Measurements from ENCODE around the gene ASPA.

DNA sequence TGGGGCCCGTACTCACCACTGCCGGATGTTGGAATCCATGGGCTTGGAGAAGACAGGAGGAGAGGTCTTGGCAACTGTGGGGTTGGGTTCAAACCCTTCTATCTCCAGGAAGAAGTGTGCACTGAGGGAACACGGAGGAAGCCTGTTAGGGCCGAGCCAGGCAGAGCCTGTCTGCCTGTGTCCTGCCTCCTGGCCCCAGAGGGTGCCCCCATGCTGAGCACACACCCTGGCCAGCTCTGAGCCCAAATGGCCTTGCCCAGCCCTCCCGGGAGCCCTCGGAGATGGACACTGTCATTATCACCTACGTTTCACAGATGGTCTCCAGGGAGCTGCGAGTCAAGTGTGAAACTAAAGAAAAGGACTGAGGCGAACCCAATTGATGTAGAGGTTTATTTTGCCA is 69.4 kb downstream of the ASPA start:
- TF ChIP-seq, protein P1, sequence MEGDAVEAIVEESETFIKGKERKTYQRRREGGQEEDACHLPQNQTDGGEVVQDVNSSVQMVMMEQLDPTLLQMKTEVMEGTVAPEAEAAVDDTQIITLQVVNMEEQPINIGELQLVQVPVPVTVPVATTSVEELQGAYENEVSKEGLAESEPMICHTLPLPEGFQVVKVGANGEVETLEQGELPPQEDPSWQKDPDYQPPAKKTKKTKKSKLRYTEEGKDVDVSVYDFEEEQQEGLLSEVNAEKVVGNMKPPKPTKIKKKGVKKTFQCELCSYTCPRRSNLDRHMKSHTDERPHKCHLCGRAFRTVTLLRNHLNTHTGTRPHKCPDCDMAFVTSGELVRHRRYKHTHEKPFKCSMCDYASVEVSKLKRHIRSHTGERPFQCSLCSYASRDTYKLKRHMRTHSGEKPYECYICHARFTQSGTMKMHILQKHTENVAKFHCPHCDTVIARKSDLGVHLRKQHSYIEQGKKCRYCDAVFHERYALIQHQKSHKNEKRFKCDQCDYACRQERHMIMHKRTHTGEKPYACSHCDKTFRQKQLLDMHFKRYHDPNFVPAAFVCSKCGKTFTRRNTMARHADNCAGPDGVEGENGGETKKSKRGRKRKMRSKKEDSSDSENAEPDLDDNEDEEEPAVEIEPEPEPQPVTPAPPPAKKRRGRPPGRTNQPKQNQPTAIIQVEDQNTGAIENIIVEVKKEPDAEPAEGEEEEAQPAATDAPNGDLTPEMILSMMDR (IDR thresholded peaks at IDR 0.05), result no peak
- TF ChIP-seq RAD21 (IDR thresholded peaks at IDR 0.05; ENCODE audit: low read length), result no peak
- TF ChIP-seq, protein P2, sequence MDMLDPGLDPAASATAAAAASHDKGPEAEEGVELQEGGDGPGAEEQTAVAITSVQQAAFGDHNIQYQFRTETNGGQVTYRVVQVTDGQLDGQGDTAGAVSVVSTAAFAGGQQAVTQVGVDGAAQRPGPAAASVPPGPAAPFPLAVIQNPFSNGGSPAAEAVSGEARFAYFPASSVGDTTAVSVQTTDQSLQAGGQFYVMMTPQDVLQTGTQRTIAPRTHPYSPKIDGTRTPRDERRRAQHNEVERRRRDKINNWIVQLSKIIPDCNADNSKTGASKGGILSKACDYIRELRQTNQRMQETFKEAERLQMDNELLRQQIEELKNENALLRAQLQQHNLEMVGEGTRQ (IDR thresholded peaks at IDR 0.05; ENCODE audit: borderline replicate concordance, low read depth, low read length), result no peak
- TF ChIP-seq, protein P3, sequence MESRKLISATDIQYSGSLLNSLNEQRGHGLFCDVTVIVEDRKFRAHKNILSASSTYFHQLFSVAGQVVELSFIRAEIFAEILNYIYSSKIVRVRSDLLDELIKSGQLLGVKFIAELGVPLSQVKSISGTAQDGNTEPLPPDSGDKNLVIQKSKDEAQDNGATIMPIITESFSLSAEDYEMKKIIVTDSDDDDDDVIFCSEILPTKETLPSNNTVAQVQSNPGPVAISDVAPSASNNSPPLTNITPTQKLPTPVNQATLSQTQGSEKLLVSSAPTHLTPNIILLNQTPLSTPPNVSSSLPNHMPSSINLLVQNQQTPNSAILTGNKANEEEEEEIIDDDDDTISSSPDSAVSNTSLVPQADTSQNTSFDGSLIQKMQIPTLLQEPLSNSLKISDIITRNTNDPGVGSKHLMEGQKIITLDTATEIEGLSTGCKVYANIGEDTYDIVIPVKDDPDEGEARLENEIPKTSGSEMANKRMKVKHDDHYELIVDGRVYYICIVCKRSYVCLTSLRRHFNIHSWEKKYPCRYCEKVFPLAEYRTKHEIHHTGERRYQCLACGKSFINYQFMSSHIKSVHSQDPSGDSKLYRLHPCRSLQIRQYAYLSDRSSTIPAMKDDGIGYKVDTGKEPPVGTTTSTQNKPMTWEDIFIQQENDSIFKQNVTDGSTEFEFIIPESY (IDR thresholded peaks at IDR 0.05; ENCODE audit: borderline replicate concordance, low read depth), result no peak
- TF ChIP-seq, protein P4, sequence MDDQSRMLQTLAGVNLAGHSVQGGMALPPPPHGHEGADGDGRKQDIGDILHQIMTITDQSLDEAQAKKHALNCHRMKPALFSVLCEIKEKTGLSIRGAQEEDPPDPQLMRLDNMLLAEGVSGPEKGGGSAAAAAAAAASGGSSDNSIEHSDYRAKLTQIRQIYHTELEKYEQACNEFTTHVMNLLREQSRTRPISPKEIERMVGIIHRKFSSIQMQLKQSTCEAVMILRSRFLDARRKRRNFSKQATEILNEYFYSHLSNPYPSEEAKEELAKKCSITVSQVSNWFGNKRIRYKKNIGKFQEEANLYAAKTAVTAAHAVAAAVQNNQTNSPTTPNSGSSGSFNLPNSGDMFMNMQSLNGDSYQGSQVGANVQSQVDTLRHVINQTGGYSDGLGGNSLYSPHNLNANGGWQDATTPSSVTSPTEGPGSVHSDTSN (IDR thresholded peaks at IDR 0.05), result no peak
- TF ChIP-seq CHD2 (IDR thresholded peaks at IDR 0.05; ENCODE audit: low read length, partially characterized antibody), result no peak
- no peak for TF ChIP-seq JUND (IDR thresholded peaks at IDR 0.05)
- TF ChIP-seq TAF1 (IDR thresholded peaks at IDR 0.05; ENCODE audit: borderline replicate concordance, low read depth, low read length), result no peak
- TF ChIP-seq, protein P5, sequence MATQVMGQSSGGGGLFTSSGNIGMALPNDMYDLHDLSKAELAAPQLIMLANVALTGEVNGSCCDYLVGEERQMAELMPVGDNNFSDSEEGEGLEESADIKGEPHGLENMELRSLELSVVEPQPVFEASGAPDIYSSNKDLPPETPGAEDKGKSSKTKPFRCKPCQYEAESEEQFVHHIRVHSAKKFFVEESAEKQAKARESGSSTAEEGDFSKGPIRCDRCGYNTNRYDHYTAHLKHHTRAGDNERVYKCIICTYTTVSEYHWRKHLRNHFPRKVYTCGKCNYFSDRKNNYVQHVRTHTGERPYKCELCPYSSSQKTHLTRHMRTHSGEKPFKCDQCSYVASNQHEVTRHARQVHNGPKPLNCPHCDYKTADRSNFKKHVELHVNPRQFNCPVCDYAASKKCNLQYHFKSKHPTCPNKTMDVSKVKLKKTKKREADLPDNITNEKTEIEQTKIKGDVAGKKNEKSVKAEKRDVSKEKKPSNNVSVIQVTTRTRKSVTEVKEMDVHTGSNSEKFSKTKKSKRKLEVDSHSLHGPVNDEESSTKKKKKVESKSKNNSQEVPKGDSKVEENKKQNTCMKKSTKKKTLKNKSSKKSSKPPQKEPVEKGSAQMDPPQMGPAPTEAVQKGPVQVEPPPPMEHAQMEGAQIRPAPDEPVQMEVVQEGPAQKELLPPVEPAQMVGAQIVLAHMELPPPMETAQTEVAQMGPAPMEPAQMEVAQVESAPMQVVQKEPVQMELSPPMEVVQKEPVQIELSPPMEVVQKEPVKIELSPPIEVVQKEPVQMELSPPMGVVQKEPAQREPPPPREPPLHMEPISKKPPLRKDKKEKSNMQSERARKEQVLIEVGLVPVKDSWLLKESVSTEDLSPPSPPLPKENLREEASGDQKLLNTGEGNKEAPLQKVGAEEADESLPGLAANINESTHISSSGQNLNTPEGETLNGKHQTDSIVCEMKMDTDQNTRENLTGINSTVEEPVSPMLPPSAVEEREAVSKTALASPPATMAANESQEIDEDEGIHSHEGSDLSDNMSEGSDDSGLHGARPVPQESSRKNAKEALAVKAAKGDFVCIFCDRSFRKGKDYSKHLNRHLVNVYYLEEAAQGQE (IDR thresholded peaks at IDR 0.05; ENCODE audit: low read depth, low read length), result no peak
- no peak for TF ChIP-seq GABPA (IDR thresholded peaks at IDR 0.05; ENCODE audit: low read depth)
- TF ChIP-seq, protein P6, sequence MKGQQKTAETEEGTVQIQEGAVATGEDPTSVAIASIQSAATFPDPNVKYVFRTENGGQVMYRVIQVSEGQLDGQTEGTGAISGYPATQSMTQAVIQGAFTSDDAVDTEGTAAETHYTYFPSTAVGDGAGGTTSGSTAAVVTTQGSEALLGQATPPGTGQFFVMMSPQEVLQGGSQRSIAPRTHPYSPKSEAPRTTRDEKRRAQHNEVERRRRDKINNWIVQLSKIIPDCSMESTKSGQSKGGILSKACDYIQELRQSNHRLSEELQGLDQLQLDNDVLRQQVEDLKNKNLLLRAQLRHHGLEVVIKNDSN (IDR thresholded peaks at IDR 0.05; ENCODE audit: borderline replicate concordance, low read depth), result no peak
- no peak for TF ChIP-seq YY1 (IDR thresholded peaks at IDR 0.05; ENCODE audit: low read depth)
- TF ChIP-seq MXI1 (IDR thresholded peaks at IDR 0.05; ENCODE audit: low read depth, low read length), result no peak
- TF ChIP-seq FOXM1 (IDR thresholded peaks at IDR 0.05; ENCODE audit: low read depth), result no peak

All from SK-N-SH (cell line).